ENCODE results near the gene VSIG10. TPM values are rescaled to one million over a fixed set of nuclear protein-coding genes. Genes with fewer than 3 reads are reported as not detected.
A peak's percentile ranks its signal among the peaks of the same experiment; 100 is the strongest.

The VSIG10 gene
- total and polyA plus RNA-seq, 2 of the 13 experiments (the other 11 are each of a cell fraction or from before 2014, with no cell fraction given) = 25.6 to 42.5 TPM

DNA sequence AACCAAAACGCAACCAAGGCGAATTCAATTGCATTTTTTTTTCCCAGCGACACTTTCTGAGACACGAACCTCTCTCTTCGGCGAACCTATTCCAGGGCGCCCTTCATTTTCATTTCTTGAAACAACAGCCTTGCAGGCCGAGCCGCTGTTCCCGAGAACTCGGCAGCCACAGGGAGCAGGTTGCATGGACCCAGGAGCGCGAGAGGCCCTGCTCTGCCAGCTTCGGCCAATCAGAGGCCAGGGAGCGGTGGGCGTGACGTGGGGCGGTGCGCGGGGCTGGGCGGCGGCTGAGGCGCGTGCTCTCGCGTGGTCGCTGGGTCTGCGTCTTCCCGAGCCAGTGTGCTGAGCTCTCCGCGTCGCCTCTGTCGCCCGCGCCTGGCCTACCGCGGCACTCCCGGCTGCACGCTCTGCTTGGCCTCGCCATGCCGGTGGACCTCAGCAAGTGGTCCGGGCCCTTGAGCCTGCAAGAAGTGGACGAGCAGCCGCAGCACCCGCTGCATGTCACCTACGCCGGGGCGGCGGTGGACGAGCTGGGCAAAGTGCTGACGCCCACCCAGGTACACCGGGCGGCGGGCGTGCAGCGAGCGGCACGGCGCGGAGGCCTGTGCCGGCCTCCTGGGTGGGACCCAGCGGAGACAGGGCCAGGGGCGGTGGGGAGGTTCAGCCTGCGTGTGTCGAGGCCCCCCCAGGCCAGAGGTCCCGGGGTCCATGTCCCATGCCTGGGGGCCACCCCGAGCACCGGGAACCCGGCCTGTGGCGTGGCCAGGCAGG is 32.2 kb upstream of the VSIG10 start, which contains the start of gene PEBP1 (continued):
- TF ChIP-seq REL (CRISPR knock-in tag; conservative IDR thresholded peaks at IDR 0.05) (0 out of 2 replicates have a peak, but pooled peaks have one; percentile 59), ZNF878 (CRISPR knock-in tag; IDR thresholded peaks at IDR 0.05) (no peak; the same call in 1 of the 2 replicates), SMAD9 (CRISPR knock-in tag; IDR thresholded peaks at IDR 0.05) (no peak; the same call in 1 of the 2 replicates), HIC2 (CRISPR knock-in tag; IDR thresholded peaks at IDR 0.05; ENCODE audit: low read depth) (peak; percentile 69; the same call in 1 of the 2 replicates), ZNF567 (CRISPR knock-in tag; IDR thresholded peaks at IDR 0.05; ENCODE audit: borderline replicate concordance) (peak; percentile 31; the same call in 1 of the 2 replicates), SRSF1 (optimal IDR thresholded peaks at IDR 0.05; ENCODE audit: low read depth, low read length) (no peak), ARNT (IDR thresholded peaks at IDR 0.05) (no peak), RNF2 (conservative IDR thresholded peaks at IDR 0.05; ENCODE audit: low read depth) (peak; percentile 81), KLF6 (CRISPR knock-in tag; IDR thresholded peaks at IDR 0.05) (peak; percentile 74; the same call in 1 of the 2 replicates), ZNF724P (CRISPR knock-in tag; IDR thresholded peaks at IDR 0.05; ENCODE audit: borderline replicate concordance) (peak; percentile 57; the same call in 1 of the 2 replicates), NR1H2 (CRISPR knock-in tag; IDR thresholded peaks at IDR 0.05; ENCODE audit: borderline replicate concordance, low read depth) (no peak), ZNF512B (CRISPR knock-in tag; IDR thresholded peaks at IDR 0.05; ENCODE audit: borderline replicate concordance) (no peak), NR3C1 (CRISPR knock-in tag; IDR thresholded peaks at IDR 0.05) (no peak), ZNF891 (CRISPR knock-in tag; IDR thresholded peaks at IDR 0.05) (0 out of 2 replicates have a peak, but pooled peaks have one; percentile 26), NRL (CRISPR knock-in tag; IDR thresholded peaks at IDR 0.05; ENCODE audit: borderline replicate concordance) (peak; percentile 86; the same call in 1 of the 2 replicates), GRHL1 (CRISPR knock-in tag; conservative IDR thresholded peaks at IDR 0.05) (no peak), HOXA9 (CRISPR knock-in tag; IDR thresholded peaks at IDR 0.05; ENCODE audit: borderline replicate concordance) (peak; percentile 51; the same call in 1 of the 2 replicates)
- TF ChIP-seq, protein P1, sequence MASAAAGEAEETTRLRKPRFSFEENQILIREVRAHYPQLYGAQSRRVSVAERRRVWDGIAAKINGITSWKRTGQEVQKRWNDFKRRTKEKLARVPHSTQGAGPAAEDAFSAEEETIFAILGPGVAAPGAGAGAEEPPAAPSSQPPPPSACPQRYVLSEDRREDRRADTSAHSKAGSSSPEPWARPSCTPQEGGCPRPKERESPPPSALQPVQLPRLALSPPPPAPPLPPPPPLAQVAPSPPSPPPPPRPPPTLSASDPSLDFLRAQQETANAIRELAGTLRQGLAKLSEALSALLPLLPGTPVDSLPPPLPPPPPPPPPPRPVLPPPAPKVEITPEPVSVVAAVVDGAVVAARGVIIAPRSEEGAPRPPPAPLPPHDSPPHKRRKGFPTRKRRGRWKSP (CRISPR knock-in tag; IDR thresholded peaks at IDR 0.05) = peak; percentile 66; the same call in 1 of the 2 replicates
- TF ChIP-seq, protein P2, sequence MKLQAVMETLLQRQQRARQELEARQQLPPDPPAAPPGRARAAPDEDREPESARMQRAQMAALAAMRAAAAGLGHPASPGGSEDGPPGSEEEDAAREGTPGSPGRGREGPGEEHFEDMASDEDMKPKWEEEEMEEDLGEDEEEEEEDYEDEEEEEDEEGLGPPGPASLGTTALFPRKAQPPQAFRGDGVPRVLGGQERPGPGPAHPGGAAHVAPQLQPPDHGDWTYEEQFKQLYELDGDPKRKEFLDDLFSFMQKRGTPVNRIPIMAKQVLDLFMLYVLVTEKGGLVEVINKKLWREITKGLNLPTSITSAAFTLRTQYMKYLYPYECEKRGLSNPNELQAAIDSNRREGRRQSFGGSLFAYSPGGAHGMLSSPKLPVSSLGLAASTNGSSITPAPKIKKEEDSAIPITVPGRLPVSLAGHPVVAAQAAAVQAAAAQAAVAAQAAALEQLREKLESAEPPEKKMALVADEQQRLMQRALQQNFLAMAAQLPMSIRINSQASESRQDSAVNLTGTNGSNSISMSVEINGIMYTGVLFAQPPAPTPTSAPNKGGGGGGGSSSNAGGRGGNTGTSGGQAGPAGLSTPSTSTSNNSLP (IDR thresholded peaks at IDR 0.05; ENCODE audit: low read depth, low read length) = no peak
